Stimulated activated CD8-positive, alpha-beta memory T cell treated with anti-CD3 and anti-CD28 coated beads, Interleukin-15, amount 100 ng/mL, for 4 hours (primary cell): Measurements from ENCODE around the gene RAB14.

Experiments used
- DNase-seq, 2 donors: peaks; one replicate each; pipeline ENCODE4 v3.0.0-alpha.2; 2020; ENCODE audit warnings: low read depth in 2 of 2

The RAB14 gene

GRCh38 chr9:121219530-121219929 lies 17.9 kb upstream of the RAB14 start:
- DNase-seq, result no peak

GRCh38 chr9:121218357-121219027 lies 16.8 kb upstream of the RAB14 start:
- DNase-seq, result no peak

- no peak for DNase-seq
Measured at GRCh38 chr9:121217609-121218292, 16.1 kb upstream of the RAB14 start.

- DNase-seq, result no peak
Measured at GRCh38 chr9:121216271-121216805, 14.7 kb upstream of the RAB14 start.

GRCh38 chr9:121214005-121214404 lies 12.3 kb upstream of the RAB14 start:
- no peak for DNase-seq

- peak; percentile 16 to 23 for DNase-seq
Measured at GRCh38 chr9:121213136-121213806, 11.6 kb upstream of the RAB14 start.

- DNase-seq, result no peak
Measured at GRCh38 chr9:121210536-121210935, 8.9 kb upstream of the RAB14 start.

GRCh38 chr9:121207371-121207940 lies 5.8 kb upstream of the RAB14 start:
- DNase-seq, result no peak

GRCh38 chr9:121206516-121207370 lies 5.1 kb upstream of the RAB14 start:
- DNase-seq, result no peak

- DNase-seq, result no peak
Measured at GRCh38 chr9:121204611-121205010, 2.9 kb upstream of the RAB14 start.

GRCh38 chr9:121204121-121204520 lies 2.5 kb upstream of the RAB14 start:
- no peak for DNase-seq

GRCh38 chr9:121201045-121201737 lies 478 bp downstream of the RAB14 start:
- DNase-seq, result peak; percentile 17 to 37

- DNase-seq, result no peak
Measured at GRCh38 chr9:121200356-121200755, 1.3 kb downstream of the RAB14 start.

GRCh38 chr9:121199921-121200320 lies 1.7 kb downstream of the RAB14 start:
- no peak for DNase-seq

GRCh38 chr9:121198512-121199042 lies 3.1 kb downstream of the RAB14 start:
- DNase-seq, result no peak

- DNase-seq, result no peak
Measured at GRCh38 chr9:121197132-121197531, 4.5 kb downstream of the RAB14 start.

GRCh38 chr9:121196389-121196788 lies 5.3 kb downstream of the RAB14 start:
- DNase-seq, result no peak

GRCh38 chr9:121194730-121195129 lies 6.9 kb downstream of the RAB14 start:
- DNase-seq, result no peak

- no peak for DNase-seq
Measured at GRCh38 chr9:121192959-121193640, 8.6 kb downstream of the RAB14 start.

GRCh38 chr9:121192518-121192917 lies 9.2 kb downstream of the RAB14 start:
- no peak for DNase-seq
